Measurements from ENCODE around the gene RAB11FIP3.
A peak's percentile ranks its signal among the peaks of the same experiment; 100 is the strongest.

The RAB11FIP3 gene

DNA sequence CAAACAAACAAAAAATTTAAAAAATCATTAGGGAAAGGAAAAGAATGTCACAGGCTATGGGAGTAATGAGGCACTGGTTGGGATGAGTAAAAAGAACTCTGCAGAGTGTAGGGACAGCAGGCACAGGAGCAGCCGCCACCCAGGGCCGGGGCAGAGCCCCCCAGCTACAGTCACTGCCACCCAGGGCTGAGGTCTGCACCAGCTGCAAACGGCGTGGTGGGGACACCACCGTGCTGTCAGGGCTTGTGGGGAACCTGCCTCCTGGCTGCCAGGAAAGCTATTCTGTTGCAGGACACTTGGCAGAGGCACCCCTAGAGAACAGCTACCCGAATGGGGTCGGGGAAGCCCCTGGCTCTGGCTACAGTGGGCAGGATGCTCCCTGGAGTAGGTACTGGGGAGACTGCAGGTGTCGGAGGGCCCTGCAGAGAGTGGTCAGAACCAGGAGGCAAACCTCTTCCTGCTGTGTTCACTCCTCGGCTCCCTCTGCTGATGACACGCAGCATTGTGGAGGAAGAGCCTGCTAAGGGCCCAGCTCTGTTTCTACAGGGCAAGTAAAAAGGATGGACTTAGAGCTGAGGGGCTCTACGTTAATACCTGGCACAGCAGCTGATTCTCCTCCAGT, 69.8 kb downstream of the RAB11FIP3 start:
- H3K4me3 ChIP-seq (replicated peaks in 1 of 2; ENCODE audit: low read depth in 2 of 2, low read length in 2 of 2): no peak overlapping the region
- peak; percentile 52 to 66 for DNase-seq (ENCODE audit: low read depth in 2 of 2)
- TF ChIP-seq, protein P1, sequence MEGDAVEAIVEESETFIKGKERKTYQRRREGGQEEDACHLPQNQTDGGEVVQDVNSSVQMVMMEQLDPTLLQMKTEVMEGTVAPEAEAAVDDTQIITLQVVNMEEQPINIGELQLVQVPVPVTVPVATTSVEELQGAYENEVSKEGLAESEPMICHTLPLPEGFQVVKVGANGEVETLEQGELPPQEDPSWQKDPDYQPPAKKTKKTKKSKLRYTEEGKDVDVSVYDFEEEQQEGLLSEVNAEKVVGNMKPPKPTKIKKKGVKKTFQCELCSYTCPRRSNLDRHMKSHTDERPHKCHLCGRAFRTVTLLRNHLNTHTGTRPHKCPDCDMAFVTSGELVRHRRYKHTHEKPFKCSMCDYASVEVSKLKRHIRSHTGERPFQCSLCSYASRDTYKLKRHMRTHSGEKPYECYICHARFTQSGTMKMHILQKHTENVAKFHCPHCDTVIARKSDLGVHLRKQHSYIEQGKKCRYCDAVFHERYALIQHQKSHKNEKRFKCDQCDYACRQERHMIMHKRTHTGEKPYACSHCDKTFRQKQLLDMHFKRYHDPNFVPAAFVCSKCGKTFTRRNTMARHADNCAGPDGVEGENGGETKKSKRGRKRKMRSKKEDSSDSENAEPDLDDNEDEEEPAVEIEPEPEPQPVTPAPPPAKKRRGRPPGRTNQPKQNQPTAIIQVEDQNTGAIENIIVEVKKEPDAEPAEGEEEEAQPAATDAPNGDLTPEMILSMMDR (IDR thresholded peaks at IDR 0.05; ENCODE audit: low read depth, low read length): peak; percentile 58

DNA sequence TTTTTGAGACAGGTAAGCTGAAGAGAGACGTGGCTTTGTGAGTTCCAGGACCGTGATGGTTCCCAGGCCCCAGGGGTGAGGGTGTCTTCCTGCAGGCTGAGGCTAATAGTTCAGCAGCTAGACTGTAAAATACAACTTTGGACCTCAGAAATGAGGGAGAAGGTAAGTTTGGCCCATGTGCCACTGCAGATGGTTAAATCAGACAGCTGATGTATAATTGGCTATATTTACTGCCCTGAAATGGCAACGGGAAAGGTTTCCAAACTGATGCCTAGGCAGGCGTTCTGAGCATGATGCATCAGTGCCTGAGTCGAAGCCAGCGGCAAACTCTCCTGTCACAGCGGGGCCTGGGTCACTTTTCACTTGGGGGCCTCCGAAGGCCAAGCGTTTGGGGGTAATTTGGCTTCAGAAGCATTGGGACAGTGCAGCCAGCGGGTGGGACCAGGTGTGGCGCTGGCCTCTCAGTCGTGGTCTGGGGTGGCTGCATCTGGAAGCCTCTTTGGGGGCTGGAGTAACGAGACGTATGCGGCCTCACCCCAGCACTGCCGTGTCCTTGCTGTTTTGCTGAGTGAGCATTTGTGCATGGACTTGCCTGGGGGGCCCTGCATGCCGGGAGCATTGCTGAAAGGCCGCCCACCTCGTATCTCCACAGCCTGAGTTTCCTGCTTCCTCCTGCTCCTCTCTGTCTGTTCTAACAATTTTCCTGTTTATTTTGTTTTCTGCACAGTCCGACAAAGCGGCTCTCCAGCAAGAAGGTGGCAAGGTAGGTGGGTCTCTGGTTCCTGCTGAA, 70.8 kb downstream of the RAB11FIP3 start:
- H3K4me3 ChIP-seq (replicated peaks in 1 of 2; ENCODE audit: low read depth in 2 of 2, low read length in 2 of 2): no peak overlapping the region
- no peak for DNase-seq (ENCODE audit: low read depth in 2 of 2)
- TF ChIP-seq, protein P1 (IDR thresholded peaks at IDR 0.05; ENCODE audit: low read depth, low read length): no peak

DNA sequence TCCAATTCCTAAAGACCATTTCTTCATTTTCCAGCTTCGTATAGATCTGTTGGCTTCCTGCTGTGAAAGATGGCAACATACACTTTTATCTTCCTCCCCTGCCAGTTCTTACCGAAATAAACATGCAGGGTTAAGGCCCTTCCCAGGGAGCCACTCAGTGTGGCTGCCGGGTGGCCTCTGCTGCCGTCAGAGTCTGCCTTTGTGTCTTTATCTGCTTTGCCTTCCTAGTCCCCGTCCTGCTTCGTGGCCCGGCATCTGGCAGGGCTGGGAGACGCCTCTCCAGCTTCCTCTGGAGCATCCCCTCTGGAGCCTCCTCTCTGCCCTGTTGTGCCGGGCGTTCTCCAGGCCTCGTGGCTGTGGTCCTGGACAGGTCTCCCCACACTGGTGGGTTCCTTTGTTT, 71.8 kb downstream of the RAB11FIP3 start:
- DNase-seq (ENCODE audit: low read depth in 2 of 2): no peak
- H3K4me3 ChIP-seq (replicated peaks in 1 of 2; ENCODE audit: low read depth in 2 of 2, low read length in 2 of 2): no peak overlapping the region
- TF ChIP-seq, protein P1 (IDR thresholded peaks at IDR 0.05; ENCODE audit: low read depth, low read length): no peak

DNA sequence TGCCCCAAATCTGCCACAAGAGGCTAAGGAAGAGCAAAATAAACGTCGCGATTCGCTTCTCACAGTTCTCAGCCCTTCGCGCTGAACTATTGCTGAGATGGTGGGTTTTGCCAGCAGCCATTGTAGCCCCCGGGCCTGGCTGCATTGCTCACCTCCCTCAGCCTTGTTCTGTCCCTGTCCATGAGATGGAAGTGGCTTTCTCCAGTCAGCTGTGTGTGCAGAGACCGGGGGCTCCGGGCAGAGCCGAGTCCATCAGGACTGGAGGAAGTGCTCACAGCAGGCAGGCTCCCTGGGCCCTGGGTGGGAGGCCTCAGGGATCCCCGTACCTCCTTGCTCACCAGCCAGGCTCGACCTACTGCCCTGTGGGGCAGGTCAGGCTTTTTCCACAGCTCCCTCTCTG, 74.5 kb downstream of the RAB11FIP3 start:
- TF ChIP-seq, protein P1 (IDR thresholded peaks at IDR 0.05; ENCODE audit: low read depth, low read length): no peak
- no peak for DNase-seq (ENCODE audit: low read depth in 2 of 2)
- no peak overlapping the region for H3K4me3 ChIP-seq (replicated peaks in 1 of 2; ENCODE audit: low read depth in 2 of 2, low read length in 2 of 2)

DNA sequence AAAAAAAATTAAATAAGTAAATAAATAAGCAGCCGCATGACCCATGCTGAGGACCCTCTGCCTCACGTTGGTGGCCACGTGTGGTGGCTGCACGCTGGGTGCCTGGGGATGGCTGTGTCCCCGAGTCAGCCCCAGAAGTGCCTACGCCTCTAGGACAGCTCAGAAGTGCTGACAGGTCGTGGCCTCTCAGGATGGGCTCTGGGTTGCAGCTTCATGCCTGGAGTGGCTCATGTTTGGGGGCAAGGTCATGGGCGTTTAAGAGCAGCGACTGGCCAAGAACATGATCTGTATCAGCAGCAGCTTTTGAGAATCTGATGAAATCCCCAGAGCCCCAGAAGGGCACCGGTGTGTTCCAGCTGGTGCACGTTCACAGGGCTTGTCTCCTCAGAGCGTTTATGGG, 75.3 kb downstream of the RAB11FIP3 start:
- TF ChIP-seq, protein P1 (IDR thresholded peaks at IDR 0.05; ENCODE audit: low read depth, low read length): no peak
- no peak for DNase-seq (ENCODE audit: low read depth in 2 of 2)
- no peak overlapping the region for H3K4me3 ChIP-seq (replicated peaks in 1 of 2; ENCODE audit: low read depth in 2 of 2, low read length in 2 of 2)

DNA sequence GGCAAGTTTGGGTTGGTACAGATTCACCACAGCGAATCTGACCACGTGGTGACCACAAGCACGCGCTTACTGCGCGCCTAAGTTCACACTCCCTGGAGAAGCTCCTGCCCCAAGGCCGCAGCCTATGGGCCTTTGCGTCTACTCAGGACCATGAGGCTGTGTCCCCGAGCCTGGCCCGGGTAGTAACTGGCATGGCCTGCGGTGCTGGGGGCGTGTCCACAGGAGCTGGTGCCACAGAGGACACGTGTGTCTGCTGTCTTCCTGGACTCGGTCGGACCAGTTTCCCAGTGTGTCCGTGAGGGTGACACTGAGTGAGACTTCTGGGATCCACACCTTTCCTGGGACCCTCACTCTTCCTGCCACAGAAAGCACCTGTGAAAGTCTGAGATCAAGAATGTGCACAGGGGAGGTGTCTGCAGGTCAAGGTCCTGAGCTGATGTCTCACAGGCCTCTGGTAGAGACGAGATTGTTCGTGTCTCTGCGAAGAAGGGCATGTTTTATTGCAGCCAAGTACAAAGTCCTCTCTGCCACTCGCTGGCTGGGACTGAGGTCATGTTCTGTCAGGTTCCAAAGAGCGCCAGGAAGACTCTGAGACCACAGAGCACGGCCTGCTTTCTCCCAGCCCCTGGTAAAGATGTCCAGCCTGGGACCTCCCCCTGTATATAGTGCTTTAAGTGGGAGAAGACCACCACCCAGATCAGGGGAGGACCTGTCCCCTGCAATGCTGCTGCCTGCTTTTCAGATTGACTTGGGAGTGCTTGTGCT, 76.9 kb downstream of the RAB11FIP3 start:
- TF ChIP-seq, protein P1 (IDR thresholded peaks at IDR 0.05; ENCODE audit: low read depth, low read length): no peak
- DNase-seq (ENCODE audit: low read depth in 2 of 2): no peak
- H3K4me3 ChIP-seq (replicated peaks in 1 of 2; ENCODE audit: low read depth in 2 of 2, low read length in 2 of 2): no peak overlapping the region

Data from cardiac fibroblast (primary cell).